ENCODE results near the gene ZMIZ1.
"Not testable (repeated sequence)": the region's sequence is repeated elsewhere in the genome, so short reads cannot be mapped to it uniquely, and the experiment has no call there.

The ZMIZ1 gene

DNA sequence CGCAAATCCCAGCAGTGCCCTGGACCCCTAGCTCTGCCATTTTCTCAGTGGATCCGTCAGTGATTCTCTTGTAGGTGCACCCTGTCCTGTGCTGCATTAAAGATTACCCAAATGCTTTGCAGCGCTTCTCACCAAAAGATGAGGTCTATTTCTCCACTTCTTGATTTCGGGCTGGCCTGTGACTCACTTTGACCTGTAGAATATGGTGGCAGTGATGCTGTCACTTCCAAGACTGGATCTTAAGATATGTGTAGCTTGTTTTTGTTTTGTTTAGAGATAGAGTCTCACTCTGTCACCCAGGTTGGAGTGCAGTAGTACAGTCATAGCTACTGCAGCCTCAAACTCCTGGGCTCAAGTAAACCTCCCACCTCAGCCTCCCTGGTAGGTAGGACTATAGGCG, 37.0 kb upstream of the ZMIZ1 start:
- no peak for DNase-seq (ENCODE audit: low read depth)

DNA sequence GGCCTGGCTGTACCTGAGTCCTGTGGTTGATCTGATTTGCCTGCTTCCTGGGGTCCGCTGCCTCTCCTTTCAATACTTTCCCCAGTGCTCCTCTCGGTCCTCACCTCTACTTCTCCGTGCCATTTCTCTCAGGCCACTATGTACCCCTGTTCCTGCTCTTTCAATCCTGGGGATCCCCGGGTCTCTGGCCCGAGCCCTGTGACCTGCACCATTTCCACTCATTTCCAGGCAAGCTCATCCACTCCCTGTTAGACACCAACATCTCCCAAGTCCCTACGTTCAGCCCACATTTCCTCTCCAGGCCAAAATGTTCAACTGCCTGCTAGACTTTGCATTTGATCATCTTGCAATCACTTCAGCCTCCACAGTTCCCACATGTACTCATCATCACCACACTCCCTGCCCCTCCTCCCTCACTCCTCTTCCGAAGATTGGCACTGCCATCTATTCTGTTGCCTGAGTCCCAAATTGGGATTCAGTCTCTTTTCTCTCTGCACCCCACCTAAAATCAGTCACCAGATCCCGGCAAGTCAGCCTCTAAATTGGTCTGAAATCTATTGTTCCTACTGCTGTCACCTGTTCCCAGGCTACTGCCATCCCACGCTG, 34.4 kb upstream of the ZMIZ1 start:
- no peak for DNase-seq (ENCODE audit: low read depth)

DNA sequence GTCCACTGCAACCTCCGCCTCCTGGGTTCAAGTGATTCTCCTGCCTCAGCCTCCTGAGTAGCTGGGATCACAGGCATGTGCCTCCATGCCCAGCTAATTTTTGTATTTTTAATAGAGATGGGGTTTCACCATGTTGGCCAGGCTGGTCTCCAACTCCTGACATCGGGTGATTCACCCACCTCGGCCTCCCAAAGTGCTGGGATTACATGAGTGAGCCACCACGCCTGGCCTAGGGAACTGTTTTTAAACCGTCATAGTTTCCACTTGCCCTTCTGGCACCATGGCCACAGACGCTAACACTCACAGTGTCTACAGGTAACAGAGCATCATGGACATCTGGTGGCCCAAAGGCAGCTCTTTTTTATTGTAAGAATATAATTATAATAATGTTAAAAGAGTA, 32.4 kb upstream of the ZMIZ1 start:
- not testable (repeated sequence) for DNase-seq (ENCODE audit: low read depth)

GRCh38 chr10:79038104-79038840, 30.5 kb upstream of the ZMIZ1 start:
- DNase-seq (ENCODE audit: low read depth), result no peak

GRCh38 chr10:79038841-79039201, 29.9 kb upstream of the ZMIZ1 start:
- DNase-seq (ENCODE audit: low read depth), result no peak

DNA sequence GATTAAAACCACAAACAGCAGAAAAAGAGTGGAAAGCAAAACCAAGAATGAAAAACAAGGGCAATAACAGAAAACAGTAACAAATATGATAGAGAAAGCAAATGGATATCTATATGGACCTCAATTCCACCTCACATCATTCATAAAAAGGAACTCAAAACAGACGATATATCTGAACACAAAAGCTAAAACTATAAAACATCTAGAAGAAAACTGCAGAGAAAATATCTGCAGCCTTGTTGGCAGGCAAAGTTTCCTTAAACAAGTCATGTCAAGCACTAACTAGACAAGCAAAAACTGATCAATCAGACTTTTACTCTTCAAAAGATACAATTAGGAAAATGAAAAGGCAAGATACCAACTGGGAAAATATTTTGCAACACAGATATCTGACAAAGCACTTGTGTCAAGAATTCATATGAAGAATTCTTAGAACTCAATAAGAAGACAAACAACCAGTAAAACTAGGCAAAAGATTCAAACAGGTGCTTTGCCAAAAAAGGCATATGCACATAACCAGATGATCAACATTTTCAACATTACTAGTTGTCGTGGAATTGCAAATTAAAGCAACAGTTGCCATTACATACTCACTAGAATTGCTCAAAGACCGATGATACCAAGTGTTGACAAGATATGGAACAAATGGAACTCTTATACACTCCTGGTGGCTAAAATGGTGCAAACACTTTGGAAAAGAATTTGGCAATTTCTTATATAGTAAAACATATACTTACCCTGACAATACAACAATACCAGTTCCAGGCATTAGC, 25.9 kb upstream of the ZMIZ1 start:
- DNase-seq (ENCODE audit: low read depth), result no peak

- DNase-seq (ENCODE audit: low read depth), result no peak
Measured at GRCh38 chr10:79044036-79044632, 24.6 kb upstream of the ZMIZ1 start.

DNA sequence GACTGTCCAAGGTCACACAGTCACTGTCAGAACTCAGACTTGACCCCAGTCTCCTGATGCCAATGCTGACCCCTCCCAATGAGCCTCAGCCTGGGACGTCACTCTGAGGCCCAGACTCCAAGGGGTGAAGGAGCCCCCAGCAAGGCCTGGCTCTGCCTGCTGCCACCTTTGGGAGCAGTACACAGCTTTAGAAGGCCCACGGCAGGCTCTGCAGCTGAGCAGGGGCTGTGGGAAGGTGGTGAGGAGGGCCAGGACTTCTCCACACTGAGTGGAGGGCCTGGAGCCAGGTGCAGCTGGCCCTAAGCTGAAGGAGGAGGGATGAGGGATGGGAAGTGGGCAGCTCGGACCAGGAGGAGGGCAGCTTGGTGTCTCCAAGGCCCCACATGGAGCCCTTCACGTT, 23.9 kb upstream of the ZMIZ1 start:
- no peak for DNase-seq (ENCODE audit: low read depth)

DNA sequence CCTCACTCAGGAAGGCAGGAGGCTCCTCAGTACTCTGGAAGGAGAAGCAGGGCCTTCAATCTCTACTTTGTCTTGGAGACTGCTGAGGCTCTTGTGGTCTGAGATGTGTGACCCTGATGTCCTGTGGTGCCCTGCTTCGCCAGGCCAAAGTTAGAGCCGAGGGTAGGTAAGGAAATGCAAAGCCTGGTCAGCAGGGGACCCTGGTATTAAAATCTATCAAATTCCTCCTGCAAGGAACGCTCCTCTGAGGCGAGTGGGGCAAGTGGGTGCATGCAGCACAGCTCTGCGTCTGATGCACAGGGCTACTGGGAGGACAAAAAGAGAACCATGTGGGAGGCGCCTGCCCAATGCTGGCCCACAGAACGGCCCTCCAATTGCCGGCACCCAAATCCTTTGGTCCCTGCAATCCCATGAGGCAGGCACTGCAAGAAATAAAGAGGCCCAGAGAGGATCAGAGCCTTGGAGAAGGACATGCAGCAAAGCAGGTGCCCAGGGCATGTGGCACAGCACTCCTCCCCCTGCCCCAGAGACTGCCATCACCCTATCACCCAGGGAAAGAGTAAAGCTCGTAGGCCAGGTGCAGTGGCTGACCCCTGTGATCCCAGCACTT, 23.1 kb upstream of the ZMIZ1 start:
- no peak for DNase-seq (ENCODE audit: low read depth)

DNA sequence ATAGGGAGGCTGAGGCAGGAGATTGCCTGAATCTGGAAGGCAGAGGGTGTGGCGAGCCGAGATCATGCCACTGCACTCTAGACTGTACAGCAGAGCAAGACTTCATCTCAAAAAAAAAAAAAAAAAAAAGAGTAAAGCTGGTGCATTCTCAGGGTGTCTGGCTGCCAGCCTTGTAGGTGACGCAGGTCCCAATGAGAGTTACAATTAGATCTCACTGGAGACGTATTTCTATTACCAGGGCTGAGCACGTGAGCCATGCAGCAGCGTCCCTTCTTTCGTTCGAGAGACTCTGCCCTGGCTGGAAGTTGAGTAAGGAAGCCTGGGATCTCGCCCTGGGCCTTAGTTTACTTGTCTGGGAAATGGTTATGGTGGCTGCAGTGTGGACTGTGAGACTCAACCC, 22.4 kb upstream of the ZMIZ1 start:
- DNase-seq (ENCODE audit: low read depth), result no peak

DNA sequence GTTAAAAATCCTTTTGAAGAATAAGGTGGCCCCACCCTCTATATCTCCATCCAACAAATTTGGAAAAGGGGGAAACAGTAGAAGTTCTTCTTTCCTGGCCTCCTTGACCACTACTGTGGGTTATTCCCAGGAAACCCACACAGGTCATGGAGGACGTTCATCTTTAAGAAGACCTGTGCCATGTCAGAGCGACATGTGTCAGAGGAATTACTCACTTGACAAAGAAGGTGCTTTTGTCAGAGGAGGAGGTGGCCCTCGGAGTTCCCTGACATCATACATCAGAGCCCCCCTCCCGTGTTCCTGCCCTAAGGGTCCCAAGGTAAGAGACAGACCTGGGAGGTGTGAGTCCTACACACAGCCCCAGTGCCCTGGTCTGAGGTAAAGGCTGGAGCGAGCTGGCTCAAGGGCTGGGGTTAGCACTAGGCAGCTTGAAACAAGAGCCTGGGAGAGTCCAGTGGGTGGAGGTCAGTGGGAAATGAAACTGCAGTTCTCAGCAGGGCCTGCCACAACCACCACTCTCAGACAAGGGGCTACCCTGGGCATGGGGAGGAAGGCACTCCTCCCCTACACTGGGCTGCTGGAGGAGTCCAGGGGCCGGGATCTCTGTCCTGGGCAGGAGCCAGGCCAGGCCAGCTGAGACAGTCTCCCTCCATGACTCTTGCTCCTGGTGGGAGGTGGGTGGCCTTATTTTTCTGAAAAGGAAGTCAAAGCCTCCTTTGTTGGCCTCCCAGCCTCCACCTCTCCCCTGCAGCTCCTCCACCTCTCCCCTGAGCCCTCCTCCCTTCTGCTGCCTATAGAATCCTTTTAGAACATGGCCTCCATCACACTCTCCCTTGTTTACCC, 21.8 kb upstream of the ZMIZ1 start:
- no peak for DNase-seq (ENCODE audit: low read depth)

DNA sequence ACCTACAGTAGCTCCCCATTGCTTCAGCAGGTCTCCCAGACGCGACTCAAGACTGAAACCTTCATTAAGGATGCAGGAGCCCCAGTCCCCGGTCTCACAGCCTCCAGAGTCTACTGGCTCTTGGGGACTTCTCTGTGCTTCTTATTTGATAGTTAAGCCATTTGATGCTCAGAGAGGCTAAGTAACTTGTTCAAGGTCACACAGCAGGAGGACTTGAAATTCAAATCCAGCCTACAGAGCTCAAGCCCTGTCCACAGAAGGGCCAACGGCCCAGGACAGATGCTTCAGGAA, 21.2 kb upstream of the ZMIZ1 start:
- DNase-seq (ENCODE audit: low read depth), result no peak

DNA sequence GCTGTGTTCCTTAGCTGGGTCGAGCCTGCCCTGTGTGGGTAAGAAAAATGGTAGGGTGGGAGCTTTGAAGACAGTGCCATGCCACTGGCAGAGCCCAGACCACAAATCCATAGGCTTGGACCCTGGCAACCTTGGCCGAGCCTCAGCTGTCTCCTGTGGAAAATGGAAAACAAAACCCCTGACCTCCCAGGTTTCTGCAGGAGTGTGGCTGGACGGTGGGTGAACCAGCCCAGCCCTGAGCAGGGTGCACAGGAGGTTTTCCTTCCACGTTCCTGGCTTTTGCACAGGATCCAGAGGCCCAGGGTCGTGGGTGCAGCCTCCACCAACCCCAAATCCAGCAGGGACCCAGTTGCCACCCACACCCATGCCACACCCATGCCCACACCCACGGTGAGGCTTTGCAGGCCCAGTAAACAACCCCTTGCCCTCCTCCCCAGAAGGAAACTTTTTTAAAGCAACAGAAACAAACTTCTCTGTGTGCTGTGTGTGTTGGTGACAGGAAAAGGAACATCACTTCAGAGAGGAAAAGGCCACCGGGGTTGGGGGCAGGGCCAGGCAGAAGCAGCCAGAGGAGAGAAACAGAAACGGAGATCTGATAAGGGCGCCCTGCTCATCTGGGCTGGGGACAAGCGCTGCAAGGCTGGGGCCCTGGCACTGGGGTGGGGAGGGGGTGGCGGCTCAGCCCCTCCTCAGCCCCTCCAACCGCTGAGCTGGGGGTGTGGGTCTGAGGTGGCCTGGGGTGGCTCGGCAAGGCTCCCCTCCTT, 20.7 kb upstream of the ZMIZ1 start:
- no peak for DNase-seq (ENCODE audit: low read depth)

GRCh38 chr10:79048639-79049550, 19.9 kb upstream of the ZMIZ1 start:
- no peak for DNase-seq (ENCODE audit: low read depth)

GRCh38 chr10:79049931-79050895, 18.6 kb upstream of the ZMIZ1 start:
- DNase-seq (ENCODE audit: low read depth), result no peak

- no peak for DNase-seq (ENCODE audit: low read depth)
Measured at GRCh38 chr10:79050896-79051555, 17.7 kb upstream of the ZMIZ1 start.

- DNase-seq (ENCODE audit: low read depth), result no peak
Measured at GRCh38 chr10:79051766-79052165, 17.0 kb upstream of the ZMIZ1 start.
